Tibial artery (tissue), 4 donors: Measurements from ENCODE around the gene STXBP5L.
"Not testable (repeated sequence)": the region's sequence is repeated elsewhere in the genome, so short reads cannot be mapped to it uniquely, and the experiment has no call there.

Source experiments
- DNase-seq, 2 donors: peaks; one replicate each; pipeline ENCODE4 v3.0.0-alpha.2; 2019
- H3K27ac ChIP-seq, 2 donors: fragments of 200-600 bp; sonication (generic) in 1 of 2; 1 replicate in 1 of 2; 2 replicates in 1 of 2; pipeline ENCODE4 v1.5.1; 2018 to 2019; ENCODE audit warnings: mild to moderate bottlenecking in 1 of 2
- H3K27me3 ChIP-seq, 2 donors: fragments of 200-600 bp; sonication (generic) in 1 of 2; one replicate each; pipeline versions ENCODE4 v1.5.1 to v1.6.0; 2016 to 2019
- H3K36me3 ChIP-seq, 3 donors: fragments of 200-600 bp; sonication (generic) in 2 of 3; one replicate each; pipeline ENCODE4 v1.5.1; 2016 to 2019; ENCODE audit warnings: mild to moderate bottlenecking in 2 of 3
- H3K4me1 ChIP-seq, 4 donors: fragments of 200-600 bp; sonication (generic) in 2 of 4; 1 replicate in 3 of 4; 2 replicates in 1 of 4; pipeline ENCODE4 v1.5.1; 2016 to 2019
- H3K4me3 ChIP-seq, 2 donors: fragments of 200-600 bp; sonication (generic) in 1 of 2; 1 replicate in 1 of 2; 2 replicates in 1 of 2; pipeline ENCODE4 v1.5.1; 2018 to 2019; ENCODE audit warnings: mild to moderate bottlenecking in 2 of 2
- H3K9me3 ChIP-seq, 3 donors: fragments of 200-600 bp; sonication (generic) in 1 of 3; one replicate each; pipeline ENCODE4 v1.5.1; 2016 to 2019
- intact Hi-C: fragments of 100-400 bp; cut with DNase I; formaldehyde crosslinking; loops from one replicate; pipeline ENCODE4 v1.15.0; 2023; ENCODE audit warnings: low total_unique reads
- TF ChIP-seq, protein P1 (sequence below), 2 experiments: fragments of 200-600 bp in 1 of 2; fragments of 450-650 bp in 1 of 2; IDR thresholded peaks; one replicate each; pipeline ENCODE4 v1.5.1; 2017 to 2019; ENCODE audit warnings: antibody characterized with exemption in 2 of 2, mild to moderate bottlenecking in 1 of 2, moderate library complexity in 1 of 2

Gene STXBP5L

DNA sequence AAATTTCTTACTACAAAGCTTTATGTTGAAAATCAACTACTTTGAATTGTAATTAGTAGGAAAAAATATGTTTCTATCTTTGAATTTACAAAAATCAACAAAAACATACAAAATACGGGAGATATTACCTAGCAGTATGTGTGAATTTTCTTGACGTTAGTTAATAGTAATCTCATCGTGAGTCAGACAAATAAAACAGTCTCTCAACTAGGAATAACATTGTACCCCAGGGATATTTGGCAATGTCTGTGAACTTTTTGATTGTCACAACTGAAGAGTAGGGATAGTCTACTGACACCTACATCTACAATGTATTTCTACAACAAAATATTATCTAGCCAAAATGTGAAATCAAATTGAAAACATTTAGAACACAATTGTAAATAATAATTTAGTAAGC, 387.4 kb downstream of the STXBP5L start:
- intact Hi-C loops, result no loop called here
- H3K4me3 ChIP-seq, result no peak overlapping the region

DNA sequence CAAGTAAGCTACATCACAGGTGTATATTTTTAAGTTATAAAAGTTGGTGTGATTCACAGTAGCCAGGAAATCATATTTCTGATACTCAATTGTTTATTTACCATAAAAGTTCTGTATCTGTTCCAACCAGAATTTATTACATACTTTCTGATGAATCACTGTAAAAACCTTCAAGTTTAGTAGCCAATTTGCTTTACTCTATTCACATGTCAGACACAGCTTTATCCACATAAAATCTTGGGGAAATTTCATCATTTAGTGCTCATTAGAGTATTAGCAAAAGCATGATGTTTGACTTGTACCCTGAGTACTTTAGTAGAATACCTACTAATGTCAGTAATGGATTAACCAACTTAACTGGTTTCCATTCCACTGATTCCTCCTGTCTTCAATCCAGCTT, 388.0 kb downstream of the STXBP5L start:
- H3K4me3 ChIP-seq, result no peak overlapping the region
- TF ChIP-seq, protein P1, sequence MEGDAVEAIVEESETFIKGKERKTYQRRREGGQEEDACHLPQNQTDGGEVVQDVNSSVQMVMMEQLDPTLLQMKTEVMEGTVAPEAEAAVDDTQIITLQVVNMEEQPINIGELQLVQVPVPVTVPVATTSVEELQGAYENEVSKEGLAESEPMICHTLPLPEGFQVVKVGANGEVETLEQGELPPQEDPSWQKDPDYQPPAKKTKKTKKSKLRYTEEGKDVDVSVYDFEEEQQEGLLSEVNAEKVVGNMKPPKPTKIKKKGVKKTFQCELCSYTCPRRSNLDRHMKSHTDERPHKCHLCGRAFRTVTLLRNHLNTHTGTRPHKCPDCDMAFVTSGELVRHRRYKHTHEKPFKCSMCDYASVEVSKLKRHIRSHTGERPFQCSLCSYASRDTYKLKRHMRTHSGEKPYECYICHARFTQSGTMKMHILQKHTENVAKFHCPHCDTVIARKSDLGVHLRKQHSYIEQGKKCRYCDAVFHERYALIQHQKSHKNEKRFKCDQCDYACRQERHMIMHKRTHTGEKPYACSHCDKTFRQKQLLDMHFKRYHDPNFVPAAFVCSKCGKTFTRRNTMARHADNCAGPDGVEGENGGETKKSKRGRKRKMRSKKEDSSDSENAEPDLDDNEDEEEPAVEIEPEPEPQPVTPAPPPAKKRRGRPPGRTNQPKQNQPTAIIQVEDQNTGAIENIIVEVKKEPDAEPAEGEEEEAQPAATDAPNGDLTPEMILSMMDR (IDR thresholded peaks at IDR 0.05), result no peak
- H3K36me3 ChIP-seq, result no peaks in the 10 kb centered on the region
- intact Hi-C loops, result no loop called here
- H3K4me1 ChIP-seq, result no peaks in the 10 kb centered on the region
- H3K27ac ChIP-seq, result no peak overlapping the region
- DNase-seq, result no peak
- no peaks in the 10 kb centered on the region for H3K27me3 ChIP-seq
- no peaks in the 10 kb centered on the region for H3K9me3 ChIP-seq

More for the DNA sequence above, 387.4 kb downstream of the STXBP5L start:
- no peak for DNase-seq
- no peak overlapping the region for H3K27ac ChIP-seq
- no peaks in the 10 kb centered on the region for H3K9me3 ChIP-seq
- H3K4me1 ChIP-seq, result no peaks in the 10 kb centered on the region
- H3K36me3 ChIP-seq, result no peaks in the 10 kb centered on the region
- TF ChIP-seq, protein P1 (IDR thresholded peaks at IDR 0.05), result no peak
- H3K27me3 ChIP-seq, result no peaks in the 10 kb centered on the region

DNA sequence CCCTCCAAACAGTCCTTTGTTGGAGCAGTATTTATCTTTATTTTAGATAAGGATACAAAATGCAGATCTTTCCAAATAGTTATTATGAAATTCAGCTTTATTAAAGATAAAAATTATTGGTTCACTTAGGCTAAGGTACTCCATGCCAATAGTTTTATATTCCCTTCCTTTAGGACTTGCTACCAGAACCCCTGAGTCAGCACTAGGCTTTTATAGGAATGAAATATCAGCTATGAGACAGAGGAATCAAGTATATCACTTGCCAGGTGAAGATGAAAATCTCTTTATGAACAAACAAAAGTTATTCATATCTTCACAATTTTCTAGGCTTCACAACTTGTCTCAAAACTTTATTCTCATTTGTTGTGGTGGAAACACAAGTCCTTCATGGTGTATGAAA, 416.3 kb downstream of the STXBP5L start:
- no peak for DNase-seq
- TF ChIP-seq, protein P1 (IDR thresholded peaks at IDR 0.05), result no peak
- no peak overlapping the region for H3K27ac ChIP-seq
- no peaks in the 10 kb centered on the region for H3K36me3 ChIP-seq
- no peak overlapping the region for H3K4me3 ChIP-seq
- no peaks in the 10 kb centered on the region for H3K4me1 ChIP-seq
- H3K9me3 ChIP-seq, result no peaks in the 10 kb centered on the region
- intact Hi-C loops, result no loop called here
- no peaks in the 10 kb centered on the region for H3K27me3 ChIP-seq

DNA sequence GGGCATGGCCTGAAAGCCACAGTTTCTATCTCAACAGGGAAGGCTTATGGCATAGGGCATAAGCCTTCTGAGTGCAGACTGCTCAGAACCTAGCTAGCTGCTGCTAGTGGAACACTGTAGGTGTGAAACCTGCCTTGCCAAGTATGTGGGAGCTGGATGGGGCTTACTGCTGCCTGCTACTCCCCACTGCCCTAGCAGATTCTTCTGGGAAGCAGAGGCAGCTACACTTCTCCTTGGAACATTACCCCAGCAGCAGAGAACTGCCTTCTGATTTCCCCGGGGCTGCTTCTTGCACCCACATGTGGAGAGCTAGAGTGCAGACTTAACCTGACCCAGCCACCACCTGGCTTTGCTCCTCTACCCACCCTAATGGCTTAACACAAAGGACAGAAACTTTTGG, 422.1 kb downstream of the STXBP5L start:
- Histone ChIP-seq H3K4me3 (no peak overlapping the region), H3K27me3 (no peaks in the 10 kb centered on the region), H3K4me1 (no peaks in the 10 kb centered on the region), H3K36me3 (no peaks in the 10 kb centered on the region), H3K9me3 (no peaks in the 10 kb centered on the region), H3K27ac (no peak overlapping the region)
- no peak for DNase-seq
- intact Hi-C loops, result no loop called here
- TF ChIP-seq, protein P1 (IDR thresholded peaks at IDR 0.05), result no peak

DNA sequence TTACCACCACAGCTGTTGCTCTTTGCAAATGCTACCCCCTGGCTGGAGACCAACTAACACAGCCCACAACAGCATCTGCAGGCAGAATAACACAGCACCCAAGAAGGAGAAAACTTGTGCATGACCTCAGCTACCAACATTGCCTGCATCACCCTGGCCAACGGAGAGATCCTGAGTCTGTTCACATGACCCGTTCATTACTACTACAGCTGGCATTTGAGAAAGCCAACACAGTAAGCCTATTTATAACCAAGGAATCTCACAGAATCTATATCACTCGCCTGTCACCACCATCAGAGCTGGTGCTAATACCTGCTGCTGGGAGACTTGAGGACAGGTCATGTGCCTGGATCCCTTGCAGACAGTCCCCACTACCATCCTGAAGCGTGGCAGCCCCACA, 422.6 kb downstream of the STXBP5L start:
- DNase-seq, result no peak
- no peaks in the 10 kb centered on the region for H3K36me3 ChIP-seq
- H3K4me3 ChIP-seq, result no peak overlapping the region
- no peak overlapping the region for H3K27ac ChIP-seq
- intact Hi-C loops, result no loop called here
- no peaks in the 10 kb centered on the region for H3K9me3 ChIP-seq
- H3K4me1 ChIP-seq, result no peaks in the 10 kb centered on the region
- no peaks in the 10 kb centered on the region for H3K27me3 ChIP-seq
- TF ChIP-seq, protein P1 (IDR thresholded peaks at IDR 0.05), result no peak

DNA sequence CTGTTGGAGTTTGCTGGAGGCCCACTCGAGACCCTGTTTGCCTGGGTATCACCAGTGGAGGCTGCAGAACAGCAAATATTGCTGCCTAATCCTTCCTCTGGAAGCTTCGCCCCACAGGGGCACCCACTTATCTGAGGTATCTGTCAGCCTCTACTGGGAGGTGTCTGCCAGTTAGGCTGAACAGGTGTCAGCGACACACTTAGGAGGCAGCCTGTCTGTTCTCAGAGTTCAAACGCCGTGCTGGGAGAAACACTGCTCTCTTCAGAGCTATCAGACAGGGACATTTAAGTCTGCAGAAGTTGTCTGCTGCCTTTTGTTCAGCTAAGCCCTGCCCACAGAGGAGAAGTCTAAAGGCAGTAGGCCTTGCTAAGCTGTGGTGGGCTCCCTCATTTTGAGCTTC, 448.0 kb downstream of the STXBP5L start:
- H3K4me1 ChIP-seq, H3K27ac ChIP-seq, H3K9me3 ChIP-seq, DNase-seq, H3K27me3 ChIP-seq, H3K36me3 ChIP-seq, intact Hi-C loops, H3K4me3 ChIP-seq: not testable (repeated sequence)
